OCI-LY3 (cell line): ENCODE measurements around the gene TMEM151A.

Experiments
- EZH2phosphoT487 ChIP-seq: fragments of 200-600 bp; shearing (Covaris generic); IDR thresholded peaks from 2 replicates; pipeline ENCODE4 v1.6.1; 2018; ENCODE audit warnings: antibody characterized with exemption, mixed run types, low read depth
- TF ChIP-seq, protein P1 (sequence below): fragments of 200-600, 300-600 bp; sonication (generic); IDR thresholded peaks from 2 replicates; pipeline ENCODE4 v1.5.1; 2014; ENCODE audit warnings: antibody characterized with exemption, low read length, low read depth

DNA sequence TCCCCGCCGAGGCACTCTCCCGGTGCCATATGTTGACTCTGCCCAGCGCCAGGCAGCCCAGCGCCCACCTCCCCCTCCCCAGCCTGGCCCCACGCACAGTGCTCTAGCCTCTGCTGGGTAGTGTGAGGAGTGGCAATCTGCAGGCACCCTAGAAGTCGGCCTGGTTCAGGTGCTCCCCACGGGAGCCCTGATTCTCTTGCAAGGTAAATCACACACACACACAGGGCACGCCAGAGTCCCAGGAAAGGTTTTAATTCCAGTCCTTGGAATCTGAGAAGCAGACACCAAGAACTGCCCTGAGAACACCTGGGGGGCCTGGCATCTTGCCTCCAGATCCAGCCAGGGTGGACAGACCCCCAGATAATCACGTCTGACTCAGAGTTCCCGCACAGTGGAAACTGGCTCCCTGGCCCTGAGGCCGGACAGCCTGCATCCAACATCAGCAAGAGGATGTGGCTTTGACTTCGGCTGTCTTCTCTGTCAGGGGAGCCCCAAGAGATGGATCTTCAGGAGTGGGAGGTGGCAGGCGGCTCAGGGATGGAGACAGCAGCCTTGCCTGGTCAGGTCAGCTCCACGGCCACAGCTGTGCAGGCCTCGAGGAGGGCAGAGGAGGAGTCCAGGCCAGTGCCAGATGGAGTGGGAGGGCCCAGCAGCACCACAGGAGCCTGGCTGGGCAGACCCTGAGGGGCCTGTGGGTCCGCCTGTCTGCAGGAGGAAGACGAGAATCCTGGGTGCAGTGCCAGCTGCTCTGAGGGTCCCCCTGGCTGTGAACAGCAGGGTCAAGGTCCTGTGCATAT lies 45.6 kb downstream of the TMEM151A start:
- TF ChIP-seq, protein P1, sequence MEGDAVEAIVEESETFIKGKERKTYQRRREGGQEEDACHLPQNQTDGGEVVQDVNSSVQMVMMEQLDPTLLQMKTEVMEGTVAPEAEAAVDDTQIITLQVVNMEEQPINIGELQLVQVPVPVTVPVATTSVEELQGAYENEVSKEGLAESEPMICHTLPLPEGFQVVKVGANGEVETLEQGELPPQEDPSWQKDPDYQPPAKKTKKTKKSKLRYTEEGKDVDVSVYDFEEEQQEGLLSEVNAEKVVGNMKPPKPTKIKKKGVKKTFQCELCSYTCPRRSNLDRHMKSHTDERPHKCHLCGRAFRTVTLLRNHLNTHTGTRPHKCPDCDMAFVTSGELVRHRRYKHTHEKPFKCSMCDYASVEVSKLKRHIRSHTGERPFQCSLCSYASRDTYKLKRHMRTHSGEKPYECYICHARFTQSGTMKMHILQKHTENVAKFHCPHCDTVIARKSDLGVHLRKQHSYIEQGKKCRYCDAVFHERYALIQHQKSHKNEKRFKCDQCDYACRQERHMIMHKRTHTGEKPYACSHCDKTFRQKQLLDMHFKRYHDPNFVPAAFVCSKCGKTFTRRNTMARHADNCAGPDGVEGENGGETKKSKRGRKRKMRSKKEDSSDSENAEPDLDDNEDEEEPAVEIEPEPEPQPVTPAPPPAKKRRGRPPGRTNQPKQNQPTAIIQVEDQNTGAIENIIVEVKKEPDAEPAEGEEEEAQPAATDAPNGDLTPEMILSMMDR: no peak
- no peak for TF ChIP-seq EZH2phosphoT487
